Hindlimb muscle (tissue), 1 donor: ENCODE data around the gene TMEM138. TPM values are rescaled to one million over a fixed set of nuclear protein-coding genes. Genes with fewer than 3 reads are reported as not detected.

Experiments
- DNase-seq: peaks from one replicate; pipeline ENCODE4 v3.0.0-alpha.2; 2013
- polyA plus RNA-seq: library from polyadenylated mRNA; unstranded; fragments of 120-200 nt; gene quantifications from one replicate; pipeline ENCODE4 v1.2.1, GENCODE V29; 2013; ENCODE audit not compliant: insufficient read length

Gene TMEM138
- polyA plus RNA-seq, 1 donor = 17.8 TPM

- DNase-seq = no peak
These were observed 19.9 kb upstream of the TMEM138 start for GRCh38 chr11:61342207-61342803.

- DNase-seq = no peak
These were observed 18.1 kb upstream of the TMEM138 start for GRCh38 chr11:61343792-61344745.

- DNase-seq = no peak
These were observed 17.0 kb upstream of the TMEM138 start for GRCh38 chr11:61345170-61345610.

- DNase-seq = no peak
These were observed 16.0 kb upstream of the TMEM138 start for GRCh38 chr11:61345954-61346843.

GRCh38 chr11:61347916-61348461 is 14.2 kb upstream of the TMEM138 start:
- DNase-seq = no peak

- DNase-seq = no peak
These were observed 12.9 kb upstream of the TMEM138 start for GRCh38 chr11:61349189-61349751.

- no peak for DNase-seq
These were observed 12.3 kb upstream of the TMEM138 start for GRCh38 chr11:61349916-61350315.

GRCh38 chr11:61350336-61350735 is 11.8 kb upstream of the TMEM138 start:
- DNase-seq = no peak

- DNase-seq = no peak
These were observed 11.4 kb upstream of the TMEM138 start for GRCh38 chr11:61350803-61351202.

GRCh38 chr11:61352038-61352437 is 10.1 kb upstream of the TMEM138 start:
- DNase-seq = no peak

- no peak for DNase-seq
These were observed 8.8 kb upstream of the TMEM138 start for GRCh38 chr11:61353131-61354067.

GRCh38 chr11:61354208-61354607 is 8.0 kb upstream of the TMEM138 start:
- DNase-seq = no peak

- DNase-seq = no peak
These were observed 5.5 kb upstream of the TMEM138 start for GRCh38 chr11:61356706-61357105.

GRCh38 chr11:61357233-61357893 is 4.8 kb upstream of the TMEM138 start:
- DNase-seq = no peak

GRCh38 chr11:61357894-61358239 is 4.3 kb upstream of the TMEM138 start:
- no peak for DNase-seq

- DNase-seq = no peak
These were observed 3.6 kb upstream of the TMEM138 start for GRCh38 chr11:61358566-61358965.

- DNase-seq = no peak
These were observed 2.7 kb upstream of the TMEM138 start for GRCh38 chr11:61359516-61359915.

GRCh38 chr11:61361237-61361740 is 885 bp upstream of the TMEM138 start:
- DNase-seq = no peak

GRCh38 chr11:61362542-61362875 is 335 bp downstream of the TMEM138 start:
- no peak for DNase-seq

- DNase-seq = no peak
These were observed 2.0 kb downstream of the TMEM138 start for GRCh38 chr11:61364012-61364675.
